ENCODE results near the gene RELCH.

RELCH gene

DNA sequence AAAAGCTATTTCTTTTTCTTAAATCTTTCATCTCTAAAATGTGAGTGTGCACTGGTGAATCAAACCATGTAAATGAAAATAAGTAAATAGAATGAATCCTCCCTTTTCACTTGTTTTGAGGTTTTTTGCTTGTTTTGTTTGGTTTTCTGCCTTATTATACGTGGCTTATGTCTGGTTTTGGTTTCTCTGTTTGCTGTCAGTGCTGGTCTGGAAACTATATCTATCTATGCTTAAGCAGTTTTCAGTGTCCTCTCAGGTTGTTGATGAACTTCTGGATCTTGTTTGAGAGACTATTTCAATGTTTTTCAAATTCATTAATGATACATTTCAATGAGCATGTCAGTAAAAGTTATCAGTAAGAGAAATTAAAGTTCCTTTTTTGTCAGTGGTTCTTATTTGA lies 90.0 kb downstream of the RELCH start:
- no peak for DNase-seq

DNA sequence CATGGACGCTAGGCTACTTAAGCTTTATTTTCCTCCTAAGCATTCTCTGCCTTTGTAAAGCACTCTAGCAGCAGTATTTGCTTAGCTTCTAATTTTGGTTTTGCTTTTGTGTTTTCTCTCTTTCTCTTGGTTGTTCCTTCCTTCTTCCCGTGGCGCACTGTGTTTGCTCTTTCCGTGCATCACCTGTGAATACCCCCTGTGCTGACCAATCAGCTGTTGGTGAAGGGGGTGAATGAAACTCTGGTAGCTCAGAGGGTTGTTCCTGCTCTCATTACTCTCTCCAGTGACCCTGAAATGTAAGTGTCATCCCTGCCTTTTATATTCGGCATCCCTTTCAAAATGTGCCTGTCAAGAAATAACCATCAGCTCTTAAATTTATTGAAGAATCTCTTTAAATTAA lies 92.5 kb downstream of the RELCH start:
- peak; percentile 60 for DNase-seq

DNA sequence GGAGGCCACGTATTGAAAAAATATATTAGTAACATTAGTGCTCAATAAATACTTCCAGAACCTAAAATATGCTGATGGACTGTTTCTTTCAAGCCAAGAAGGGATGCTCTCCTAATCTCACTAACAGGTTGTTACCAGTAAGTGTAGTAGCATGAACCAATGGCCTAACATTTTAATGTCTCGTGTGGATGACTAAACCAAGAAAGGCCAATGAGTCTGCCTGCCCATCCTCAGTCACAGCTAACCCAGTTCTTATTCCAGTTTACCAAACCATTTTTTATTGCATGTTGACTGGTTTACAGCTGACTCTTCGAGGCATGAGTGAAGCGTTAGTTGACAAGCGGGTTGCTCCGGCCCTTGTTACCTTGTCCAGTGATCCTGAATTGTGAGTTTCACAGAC lies 93.0 kb downstream of the RELCH start:
- no peak for DNase-seq

GRCh38 chr18:62280786-62281185 lies 93.7 kb downstream of the RELCH start:
- no peak for DNase-seq

- no peak for DNase-seq
These were observed 94.6 kb downstream of the RELCH start for GRCh38 chr18:62281684-62282083.

GRCh38 chr18:62282188-62282629 lies 95.2 kb downstream of the RELCH start:
- DNase-seq = no peak

GRCh38 chr18:62284637-62285036 lies 97.6 kb downstream of the RELCH start:
- no peak for DNase-seq

GRCh38 chr18:62285281-62285680 lies 98.2 kb downstream of the RELCH start:
- DNase-seq = no peak

GRCh38 chr18:62287781-62288664 lies 101.0 kb downstream of the RELCH start:
- DNase-seq = no peak

DNA sequence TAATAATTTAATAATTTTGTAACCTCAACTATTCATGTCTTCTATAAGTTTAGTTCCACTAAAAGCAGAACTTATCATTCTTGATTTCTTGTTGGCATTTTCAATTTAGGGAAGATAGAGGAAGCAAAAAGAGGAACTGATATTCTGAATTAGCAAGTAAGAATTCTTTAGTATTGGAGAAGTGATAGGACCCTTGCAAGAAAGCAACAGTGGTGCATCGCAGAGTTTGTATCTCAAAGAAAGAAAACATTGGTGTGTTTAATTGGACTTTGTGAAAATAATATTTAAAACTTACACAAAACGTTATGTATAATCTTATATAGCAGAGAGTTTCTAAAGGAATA lies 101.6 kb downstream of the RELCH start:
- DNase-seq = no peak

- no peak for DNase-seq
These were observed 102.0 kb downstream of the RELCH start for GRCh38 chr18:62289047-62289446.

DNA sequence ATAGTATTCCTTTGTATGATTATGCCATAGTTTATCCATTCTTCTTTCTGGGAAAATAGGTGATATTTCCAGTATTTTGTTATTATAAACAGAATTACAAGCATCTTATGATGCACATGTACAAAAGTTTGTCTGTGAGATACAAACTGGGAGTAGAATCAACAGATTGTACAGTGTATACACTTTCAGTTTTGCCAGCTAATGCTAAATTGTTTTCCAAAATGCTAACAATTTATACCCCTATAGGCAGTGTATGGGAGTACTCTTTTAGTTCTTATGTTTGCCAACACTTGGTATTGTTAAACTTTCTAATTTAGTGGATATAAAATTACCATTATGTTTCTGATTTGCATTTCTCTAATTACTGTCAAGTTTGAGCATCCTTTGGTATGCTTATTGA lies 107.0 kb downstream of the RELCH start:
- DNase-seq = no peak

DNA sequence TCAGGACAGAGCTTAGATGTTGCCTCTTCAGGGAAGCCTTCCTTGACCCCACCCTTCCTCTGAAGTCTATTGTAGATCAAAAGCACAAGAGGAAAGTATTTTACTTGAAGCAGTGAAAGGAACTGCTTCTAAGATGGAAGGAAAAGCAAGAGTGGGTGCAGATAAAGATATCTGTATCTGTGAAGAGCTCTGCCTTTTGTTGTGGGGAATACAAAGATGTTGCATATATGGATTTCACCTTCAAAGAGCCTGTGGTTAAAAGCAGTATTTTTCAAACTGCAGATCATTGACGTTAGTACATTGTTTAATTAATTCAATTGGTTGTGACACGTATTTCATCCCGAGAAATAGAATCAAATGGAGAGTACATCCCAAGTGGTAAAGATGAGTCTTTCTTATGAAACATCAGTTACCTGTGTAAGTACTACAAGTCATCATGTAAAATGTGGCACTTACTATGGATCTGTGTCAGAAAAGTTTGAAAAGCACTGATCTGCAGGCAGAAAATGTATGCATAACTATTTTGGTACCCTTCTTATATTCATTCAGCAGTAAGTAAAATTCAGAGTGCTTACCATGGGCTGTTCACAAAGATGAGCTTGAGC lies 113.4 kb downstream of the RELCH start:
- DNase-seq = no peak

DNA sequence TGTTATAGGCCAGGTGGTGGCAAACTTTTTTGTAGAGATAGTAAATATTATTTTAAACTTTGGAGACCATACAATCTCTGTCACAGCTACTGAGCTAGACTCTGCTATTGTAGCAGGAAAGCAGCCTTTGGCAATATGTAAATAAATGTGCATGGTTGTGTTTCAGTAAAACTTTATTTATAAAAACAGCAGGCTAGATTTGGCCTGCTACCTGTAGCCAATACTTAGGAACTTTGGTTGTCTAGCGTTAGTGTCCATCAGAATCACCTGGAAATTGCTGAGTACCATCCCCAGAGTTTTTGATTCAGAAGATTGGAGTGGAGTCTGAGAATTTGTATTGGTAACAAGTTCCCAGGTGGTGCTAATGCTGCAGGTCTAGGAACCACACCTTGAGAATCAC lies 114.3 kb downstream of the RELCH start:
- no peak for DNase-seq

DNA sequence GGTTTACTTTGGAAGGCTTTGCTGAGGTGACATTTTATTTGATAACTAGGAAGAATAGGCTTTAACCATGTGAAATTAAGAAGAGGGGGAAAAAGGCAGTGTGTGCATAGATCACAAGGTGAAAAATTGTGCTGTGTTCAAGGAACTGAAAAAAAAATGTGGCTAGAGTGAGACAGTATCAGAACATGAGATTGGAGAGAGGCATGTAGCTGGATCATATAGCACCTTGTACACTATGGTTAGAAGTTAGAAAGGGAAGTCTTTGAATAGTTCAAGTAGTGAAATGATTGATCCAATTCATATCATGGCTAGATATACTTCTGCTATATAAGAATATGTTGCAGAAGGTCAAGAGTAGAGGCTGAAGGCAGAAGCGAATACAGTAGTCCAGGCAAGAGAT lies 125.8 kb downstream of the RELCH start:
- no peak for DNase-seq

GRCh38 chr18:62318228-62319180 lies 131.4 kb downstream of the RELCH start:
- no peak for DNase-seq

- DNase-seq = no peak
These were observed 134.1 kb downstream of the RELCH start for GRCh38 chr18:62321201-62321600.

GRCh38 chr18:62323483-62324180 lies 136.6 kb downstream of the RELCH start:
- no peak for DNase-seq

GRCh38 chr18:62324181-62324828 lies 137.2 kb downstream of the RELCH start:
- no peak for DNase-seq

- DNase-seq = peak; percentile 46
These were observed 138.1 kb downstream of the RELCH start, which contains the start of gene TNFRSF11A for GRCh38 chr18:62324917-62325805. TNFRSF11A (plus strand) TSS chr18:62325310; CDS start chr18:62325353, 43 bp downstream.
